OCI-LY1 (cell line): ENCODE results near the gene CEP78.

Experiments used
- H2AFZ ChIP-seq: fragments of 200-600 bp; sonication (generic), shearing (Covaris generic); 2 replicates; pipeline ENCODE4 v1.6.0; 2014; ENCODE audit warnings: antibody characterized with exemption, mild to moderate bottlenecking, low read length
- H3F3A ChIP-seq: fragments of 200-600 bp; sonication (generic), shearing (Covaris generic); 2 replicates; pipeline ENCODE4 v1.6.0; 2014; ENCODE audit warnings: mild to moderate bottlenecking, antibody characterized with exemption, low read length, moderate library complexity; ENCODE audit not compliant: insufficient read depth
- H3K27ac ChIP-seq: fragments of 200-600 bp; sonication (generic); 2 replicates; pipeline ENCODE4 v1.5.1; 2014; ENCODE audit warnings: low read length, mixed run types, mild to moderate bottlenecking, low read depth; ENCODE audit not compliant: poor library complexity, severe bottlenecking
- H3K27me3 ChIP-seq: fragments of 200-600 bp; sonication (generic); 2 replicates; pipeline ENCODE4 v1.6.0; 2014; ENCODE audit warnings: antibody characterized with exemption, mild to moderate bottlenecking, low read length, moderate library complexity; ENCODE audit not compliant: insufficient read depth
- H3K36me3 ChIP-seq: fragments of 200-600 bp; sonication (generic); 2 replicates; pipeline ENCODE4 v1.6.1; 2014; ENCODE audit warnings: mild to moderate bottlenecking, antibody characterized with exemption, low read length, moderate library complexity, mixed read lengths; ENCODE audit not compliant: insufficient read depth
- H3K4me1 ChIP-seq: fragments of 200-600 bp; sonication (generic); 2 replicates; pipeline ENCODE4 v1.5.1; 2014; ENCODE audit warnings: mild to moderate bottlenecking, low read length, moderate library complexity; ENCODE audit not compliant: insufficient read depth, severe bottlenecking
- H3K4me2 ChIP-seq: fragments of 200-600 bp; sonication (generic), shearing (Covaris generic); 2 replicates; pipeline ENCODE4 v1.6.1; 2014; ENCODE audit warnings: low read length
- H3K4me3 ChIP-seq: fragments of 200-600 bp; sonication (generic); 2 replicates; pipeline ENCODE4 v1.5.1; 2014; ENCODE audit warnings: low read length, low read depth, mild to moderate bottlenecking, mixed read lengths; ENCODE audit not compliant: poor library complexity, severe bottlenecking
- H3K79me2 ChIP-seq: fragments of 200-600 bp; shearing (Covaris generic); 2 replicates; pipeline ENCODE4 v1.6.1; 2016; ENCODE audit warnings: mixed run types, low read length, mixed read lengths; ENCODE audit not compliant: insufficient read depth
- H3K9ac ChIP-seq: fragments of 200-600 bp; sonication (generic), shearing (Covaris generic); 2 replicates; pipeline ENCODE4 v1.6.1; 2014; ENCODE audit warnings: mild to moderate bottlenecking, low read length, mixed read lengths
- H3K9me2 ChIP-seq: fragments of 200-600 bp; sonication (generic), shearing (Covaris generic); 2 replicates; pipeline ENCODE4 v1.6.1; 2014; ENCODE audit warnings: low read depth, mild to moderate bottlenecking, low read length, mixed read lengths
- H3K9me3 ChIP-seq: fragments of 200-600 bp; shearing (Covaris generic); 2 replicates; pipeline ENCODE4 v1.6.1; 2014; ENCODE audit warnings: low read length, mixed read lengths
- H4K20me1 ChIP-seq: fragments of 200-600 bp; sonication (generic), shearing (Covaris generic); 2 replicates; pipeline ENCODE4 v1.6.0; 2016; ENCODE audit warnings: mild to moderate bottlenecking, low read length; ENCODE audit not compliant: insufficient read depth
- EZH2 ChIP-seq: fragments of 200-600 bp; sonication (generic), shearing (Covaris generic); IDR thresholded peaks from 2 replicates; pipeline ENCODE4 v1.8.0; 2017; ENCODE audit warnings: borderline replicate concordance, mixed run types, mild to moderate bottlenecking, antibody characterized with exemption, low read length, moderate library complexity, mixed read lengths
- TF ChIP-seq, protein P1 (sequence below): fragments of 200-600 bp; sonication (generic), shearing (Covaris generic); IDR thresholded peaks from 2 replicates; pipeline ENCODE4 v1.5.1; 2017; ENCODE audit warnings: mild to moderate bottlenecking, antibody characterized with exemption, low read length, moderate library complexity, mixed read lengths

The CEP78 gene

DNA sequence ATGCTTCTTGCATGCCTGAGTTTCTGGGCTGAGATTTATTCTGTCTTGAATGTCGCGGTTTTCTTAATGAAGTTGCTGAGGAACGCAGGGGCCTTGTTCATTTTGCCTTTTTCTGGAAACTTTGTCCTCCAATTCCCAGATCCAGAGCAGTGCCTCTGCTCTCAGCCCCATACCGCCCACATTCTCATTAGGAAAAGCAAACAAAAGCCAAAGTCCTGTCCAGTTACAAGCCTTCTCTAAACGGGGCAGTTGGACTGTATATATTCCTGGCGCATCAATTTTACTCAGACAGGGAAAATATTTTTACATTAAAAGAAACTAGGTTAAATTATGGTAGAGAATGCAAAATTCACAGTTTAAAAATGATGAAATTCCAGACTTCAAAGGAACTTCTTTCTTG, 59.9 kb downstream of the CEP78 start:
- Histone ChIP-seq H4K20me1 (no peaks in the 10 kb centered on the region), H2AFZ (no peak overlapping the region), H3K27me3 (no peaks in the 10 kb centered on the region), H3K4me1 (peaks cover 20% of the 10 kb centered on the region), H3K4me2 (no peak overlapping the region), H3K4me3 (peak overlapping the region; percentile 86), H3K27ac (no peak overlapping the region), H3K9me3 (no peaks in the 10 kb centered on the region), H3K9ac (peak overlapping the region; percentile 67; the same call in 1 of the 2 replicates), H3F3A (no peaks in the 10 kb centered on the region), H3K36me3 (peaks cover 5% of the 10 kb centered on the region; the same call in 1 of the 2 replicates), H3K79me2 (peaks cover 8% of the 10 kb centered on the region; the same call in 1 of the 2 replicates), H3K9me2 (no peaks in the 10 kb centered on the region)
- TF ChIP-seq EZH2 = no peak
- TF ChIP-seq, protein P1, sequence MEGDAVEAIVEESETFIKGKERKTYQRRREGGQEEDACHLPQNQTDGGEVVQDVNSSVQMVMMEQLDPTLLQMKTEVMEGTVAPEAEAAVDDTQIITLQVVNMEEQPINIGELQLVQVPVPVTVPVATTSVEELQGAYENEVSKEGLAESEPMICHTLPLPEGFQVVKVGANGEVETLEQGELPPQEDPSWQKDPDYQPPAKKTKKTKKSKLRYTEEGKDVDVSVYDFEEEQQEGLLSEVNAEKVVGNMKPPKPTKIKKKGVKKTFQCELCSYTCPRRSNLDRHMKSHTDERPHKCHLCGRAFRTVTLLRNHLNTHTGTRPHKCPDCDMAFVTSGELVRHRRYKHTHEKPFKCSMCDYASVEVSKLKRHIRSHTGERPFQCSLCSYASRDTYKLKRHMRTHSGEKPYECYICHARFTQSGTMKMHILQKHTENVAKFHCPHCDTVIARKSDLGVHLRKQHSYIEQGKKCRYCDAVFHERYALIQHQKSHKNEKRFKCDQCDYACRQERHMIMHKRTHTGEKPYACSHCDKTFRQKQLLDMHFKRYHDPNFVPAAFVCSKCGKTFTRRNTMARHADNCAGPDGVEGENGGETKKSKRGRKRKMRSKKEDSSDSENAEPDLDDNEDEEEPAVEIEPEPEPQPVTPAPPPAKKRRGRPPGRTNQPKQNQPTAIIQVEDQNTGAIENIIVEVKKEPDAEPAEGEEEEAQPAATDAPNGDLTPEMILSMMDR = no peak

DNA sequence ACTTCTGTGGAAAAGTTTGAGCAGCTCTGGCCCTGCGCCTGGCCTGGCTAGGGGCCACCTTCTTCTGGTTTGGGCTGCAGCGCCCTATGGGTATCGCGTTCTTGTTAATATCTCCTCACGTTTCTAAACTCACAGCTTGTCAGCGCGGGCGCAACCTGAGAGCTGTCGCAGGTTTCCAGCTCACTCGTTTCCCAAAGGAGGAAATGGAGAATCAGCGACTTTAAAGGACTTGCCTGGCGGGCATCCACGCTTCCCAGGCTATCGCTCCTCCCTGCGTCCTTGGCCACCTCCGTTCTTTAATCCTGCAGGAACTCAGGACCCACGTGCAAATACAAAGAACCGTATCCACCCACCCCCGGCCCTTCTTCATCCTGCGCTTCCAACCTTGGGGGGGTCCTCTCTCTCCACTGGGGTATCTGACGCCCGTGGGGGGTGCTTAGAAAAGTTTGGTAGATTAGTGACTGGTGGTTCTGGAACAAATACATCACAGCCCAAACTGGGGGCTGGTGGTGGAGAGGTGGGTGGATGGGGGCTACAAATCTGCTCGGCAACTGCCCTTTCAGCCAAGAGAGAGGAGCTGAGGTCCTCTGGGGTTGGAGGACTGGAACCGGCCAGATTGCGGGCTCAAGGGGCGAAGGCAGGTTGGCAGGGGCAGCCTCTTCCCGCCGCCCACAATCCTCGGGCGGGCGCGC, 60.5 kb downstream of the CEP78 start:
- Histone ChIP-seq H3K4me1 (peaks cover 20% of the 10 kb centered on the region), H3K9ac (peak overlapping the region; percentile 67), H3K4me2 (peak overlapping the region; percentile 86), H3K9me2 (no peaks in the 10 kb centered on the region), H4K20me1 (no peaks in the 10 kb centered on the region), H3K27me3 (no peaks in the 10 kb centered on the region), H3K9me3 (no peaks in the 10 kb centered on the region), H3K36me3 (peaks cover 11% of the 10 kb centered on the region; the same call in 1 of the 2 replicates), H3K27ac (no peak overlapping the region), H3F3A (no peaks in the 10 kb centered on the region), H3K4me3 (peak overlapping the region; percentile 86), H2AFZ (peak overlapping the region; percentile 12; the same call in 1 of the 2 replicates), H3K79me2 (peaks cover 8% of the 10 kb centered on the region; the same call in 1 of the 2 replicates)
- no peak for TF ChIP-seq EZH2
- TF ChIP-seq, protein P1 = no peak

DNA sequence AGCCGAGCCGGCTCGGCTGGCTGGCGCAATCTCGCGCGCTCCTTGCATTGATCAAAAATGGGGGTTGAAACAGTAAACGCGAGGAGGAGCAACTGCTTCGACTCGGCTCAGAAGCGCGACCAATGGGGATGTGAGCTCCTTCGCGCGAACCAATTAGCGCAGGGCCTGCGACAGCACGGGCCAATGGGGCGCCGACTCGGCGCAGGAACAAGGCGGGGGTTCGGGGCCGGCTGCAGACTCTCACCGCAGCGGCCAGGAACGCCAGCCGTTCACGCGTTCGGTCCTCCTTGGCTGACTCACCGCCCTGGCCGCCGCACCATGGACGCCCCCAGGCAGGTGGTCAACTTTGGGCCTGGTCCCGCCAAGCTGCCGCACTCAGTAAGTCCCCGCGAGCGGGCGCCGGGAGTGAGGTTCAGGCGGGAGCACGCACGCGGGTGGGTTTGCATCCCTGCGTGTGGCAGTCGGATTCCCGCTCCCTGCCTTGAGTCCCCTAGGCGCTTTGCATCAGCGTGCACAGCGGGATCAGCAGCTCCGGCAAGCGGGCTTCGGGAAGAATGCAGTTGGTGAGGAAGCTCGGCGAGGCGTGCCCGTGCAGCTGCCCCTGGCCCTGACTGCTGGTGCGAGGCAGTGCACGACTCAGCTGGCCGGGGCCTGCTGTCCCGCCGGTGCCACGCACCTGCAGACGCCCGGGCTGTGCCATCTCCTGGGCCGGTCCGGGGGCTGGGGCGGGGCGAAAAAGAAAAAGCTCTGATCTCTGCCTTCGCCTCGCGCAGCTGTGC, 61.2 kb downstream of the CEP78 start, which contains the start of gene PSAT1:
TSS of gene PSAT1 (plus strand) at position 233 of the 779 bp plus-strand sequence. CDS start at position 319, 86 bp downstream.
- H3K9ac ChIP-seq = peak within 1 kb of the TSS; percentile 84
- peak within 1 kb of the TSS; percentile 86 for H3K4me3 ChIP-seq
- H3K27ac ChIP-seq = peak within 1 kb of the TSS; percentile 55
- TF ChIP-seq, protein P1 = no peak
- TF ChIP-seq EZH2 = no peak
- H3K4me2 ChIP-seq = peak within 1 kb of the TSS; percentile 86
- peaks cover 18% of the 10 kb centered on the region; the same call in 1 of the 2 replicates for H3K36me3 ChIP-seq
- H3K9me2 ChIP-seq = no peaks in the 10 kb centered on the region
- H3K79me2 ChIP-seq = peaks cover 8% of the 10 kb centered on the region; the same call in 1 of the 2 replicates
- peak within 1 kb of the TSS; percentile 12; the same call in 1 of the 2 replicates for H2AFZ ChIP-seq
- no peaks in the 10 kb centered on the region for H3K27me3 ChIP-seq
- no peaks in the 10 kb centered on the region for H3F3A ChIP-seq
- no peaks in the 10 kb centered on the region for H3K9me3 ChIP-seq
- no peaks in the 10 kb centered on the region for H4K20me1 ChIP-seq
- H3K4me1 ChIP-seq = peaks cover 20% of the 10 kb centered on the region
